GM23248 (cell line): Measurements from ENCODE around the gene ADGRL3. TPM values are rescaled to one million over a fixed set of nuclear protein-coding genes. Genes with fewer than 3 reads are reported as not detected.

Experiments
- DNase-seq: peaks from one replicate; pipeline ENCODE4 v3.0.0-alpha.2; 2015
- H2AFZ ChIP-seq: fragments of 200-600 bp; sonication (generic); 2 replicates; pipeline ENCODE4 v1.6.1; 2016; ENCODE audit warnings: antibody characterized with exemption
- H3F3A ChIP-seq: fragments of 200-600 bp; sonication (generic); 2 replicates; pipeline ENCODE4 v1.6.1; 2016; ENCODE audit warnings: mild to moderate bottlenecking, antibody characterized with exemption, mixed run types; ENCODE audit not compliant: insufficient read depth
- H3K27ac ChIP-seq: fragments of 200-600 bp; sonication (generic); 2 replicates; pipeline ENCODE4 v1.5.1; 2016; ENCODE audit warnings: mild to moderate bottlenecking
- H3K27me3 ChIP-seq: fragments of 200-600 bp; sonication (generic); replicated peaks from 2 replicates; pipeline ENCODE4 v1.6.1; 2016; ENCODE audit warnings: mild to moderate bottlenecking; ENCODE audit not compliant: insufficient read depth
- H3K36me3 ChIP-seq: fragments of 200-600 bp; sonication (generic); 2 replicates; pipeline ENCODE4 v1.6.1; 2016; ENCODE audit warnings: low read depth, mild to moderate bottlenecking
- H3K4me1 ChIP-seq: fragments of 200-600 bp; sonication (generic); 2 replicates; pipeline ENCODE4 v1.6.1; 2016; ENCODE audit warnings: mild to moderate bottlenecking; ENCODE audit not compliant: insufficient read depth
- H3K4me2 ChIP-seq: fragments of 200-600 bp; sonication (generic); one replicate; pipeline ENCODE4 v1.6.1; 2016; ENCODE audit warnings: mild to moderate bottlenecking; ENCODE audit not compliant: unreplicated experiment
- H3K4me3 ChIP-seq: fragments of 200-600 bp; sonication (generic); 2 replicates; pipeline ENCODE4 v1.5.1; 2016; ENCODE audit warnings: mild to moderate bottlenecking
- H3K79me2 ChIP-seq: fragments of 200-600 bp; sonication (generic); 2 replicates; pipeline ENCODE4 v1.6.1; 2016; ENCODE audit warnings: mild to moderate bottlenecking; ENCODE audit not compliant: insufficient read depth
- H3K9ac ChIP-seq: fragments of 200-600 bp; sonication (generic); 2 replicates; pipeline ENCODE4 v1.6.1; 2016; ENCODE audit warnings: mild to moderate bottlenecking
- H3K9me2 ChIP-seq: fragments of 200-600 bp; sonication (generic); 2 replicates; pipeline ENCODE4 v1.6.1; 2016; ENCODE audit warnings: mixed run types, mild to moderate bottlenecking, moderate library complexity; ENCODE audit not compliant: insufficient read depth
- H3K9me3 ChIP-seq: fragments of 200-600 bp; sonication (generic); one replicate; pipeline ENCODE4 v1.6.1; 2017; ENCODE audit warnings: low read depth
- H4K20me1 ChIP-seq: fragments of 200-600 bp; sonication (generic); 2 replicates; pipeline ENCODE4 v1.6.0; 2016; ENCODE audit not compliant: insufficient read depth
- EZH2 ChIP-seq: fragments of 200-600 bp; sonication (generic); IDR thresholded peaks from 2 replicates; pipeline ENCODE4 v1.6.1; 2018; ENCODE audit warnings: antibody characterized with exemption, mild to moderate bottlenecking; ENCODE audit not compliant: insufficient read depth, poor library complexity, severe bottlenecking
- EZH2phosphoT487 ChIP-seq: fragments of 200-600 bp; sonication (generic); IDR thresholded peaks from 2 replicates; pipeline ENCODE4 v1.6.1; 2018; ENCODE audit warnings: antibody characterized with exemption, moderate library complexity, mild to moderate bottlenecking, low read depth; ENCODE audit not compliant: insufficient read depth
- WGBS, 2 experiments: methylation state at CpG; one replicate each; pipeline ENCODE4 v1.1.6; 2015 to 2017; ENCODE audit warnings: low lambda C conversion rate in 2 of 2, low coverage in 1 of 2; ENCODE audit errors: missing lambda C conversion rate in 2 of 2; 5-methylcytosine and 5-hydroxymethylcytosine counted together
- in situ Hi-C: fragments of 300-500 bp; cut with MboI; formaldehyde crosslinking; loops from 2 replicates; pipeline ENCODE4 v1.15.0; 2020
- polyA plus RNA-seq: library from polyadenylated mRNA; unstranded; fragments of >200 nt; fragmentation: Nextera tagmentation; extraction: Ambion mirVana; gene quantifications from 2 replicates; pipeline ENCODE4 v1.2.1, GENCODE V29; 2016
- total RNA-seq: library from RNA; depleted of rRNA; stranded (reverse); fragments of >200 nt; shearing (Covaris generic); gene quantifications from 2 replicates; pipeline ENCODE4 v1.2.3, GENCODE V29; 2014

The ADGRL3 gene
- total and polyA plus RNA-seq, 2 experiments from 2014 or later, result not detected

DNA sequence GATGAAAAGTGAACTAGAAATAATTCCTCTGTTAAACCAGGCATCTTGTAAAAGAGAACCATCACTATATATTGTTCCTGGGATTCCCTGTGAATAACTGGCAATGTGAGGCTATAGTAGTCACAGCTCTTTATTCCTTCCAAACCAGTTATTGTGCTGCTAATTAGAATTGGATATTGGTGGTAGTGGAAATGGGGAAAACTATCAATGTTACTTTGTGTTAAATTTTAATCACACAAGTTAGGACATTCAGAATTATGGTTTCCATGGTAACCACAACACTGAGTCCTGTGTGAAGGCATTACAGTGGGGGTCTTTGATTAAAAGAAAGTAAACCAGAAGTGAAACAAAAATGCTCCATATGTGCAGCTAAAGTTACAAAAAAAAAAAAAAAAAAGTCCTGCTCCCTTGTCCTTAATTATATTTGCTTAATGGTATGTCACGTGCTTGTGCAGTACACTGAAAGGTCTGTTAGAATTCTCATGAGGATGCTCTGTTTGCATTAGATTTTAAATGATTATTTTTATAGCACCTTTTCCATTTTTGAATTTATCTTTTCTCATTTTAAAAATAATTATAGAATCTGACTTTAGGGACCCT is 200.4 kb downstream of the ADGRL3 start:
- Histone ChIP-seq H3K4me3 (no peak overlapping the region), H3F3A (no peaks in the 10 kb centered on the region), H3K4me1 (no peaks in the 10 kb centered on the region), H3K9ac (no peak overlapping the region), H2AFZ (no peak overlapping the region), H3K36me3 (no peaks in the 10 kb centered on the region), H3K4me2 (no peak overlapping the region), H3K27me3 (no peaks in the 10 kb centered on the region), H3K9me3 (no peaks in the 10 kb centered on the region), H4K20me1 (no peaks in the 10 kb centered on the region), H3K27ac (no peak overlapping the region), H3K79me2 (no peaks in the 10 kb centered on the region), H3K9me2 (no peaks in the 10 kb centered on the region)
- DNase-seq, result no peak
- WGBS, 2 experiments, result 20 to 27% methylated on average over 1 of the region's 1 CpG
- no peak for TF ChIP-seq EZH2phosphoT487
- TF ChIP-seq EZH2, result no peak
- in situ Hi-C loops, result no loop called here

- H3K36me3 ChIP-seq, result no peaks in the 10 kb centered on the region
- in situ Hi-C loops, result no loop called here
- H3K4me1 ChIP-seq, result no peaks in the 10 kb centered on the region
- H3K9me3 ChIP-seq, result no peaks in the 10 kb centered on the region
- no peaks in the 10 kb centered on the region for H3K27me3 ChIP-seq
- no peaks in the 10 kb centered on the region for H3F3A ChIP-seq
- no peaks in the 10 kb centered on the region for H4K20me1 ChIP-seq
- no peak for DNase-seq
- H3K4me2 ChIP-seq, result no peak overlapping the region
- no peak overlapping the region for H3K27ac ChIP-seq
- H3K9ac ChIP-seq, result no peak overlapping the region
- H3K79me2 ChIP-seq, result no peaks in the 10 kb centered on the region
- TF ChIP-seq EZH2phosphoT487 (no peak), EZH2 (no peak)
- H3K9me2 ChIP-seq, result no peaks in the 10 kb centered on the region
- no peak overlapping the region for H3K4me3 ChIP-seq
- no peak overlapping the region for H2AFZ ChIP-seq
Observed at GRCh38 chr4:61401771-61402170, 201.6 kb downstream of the ADGRL3 start.

DNA sequence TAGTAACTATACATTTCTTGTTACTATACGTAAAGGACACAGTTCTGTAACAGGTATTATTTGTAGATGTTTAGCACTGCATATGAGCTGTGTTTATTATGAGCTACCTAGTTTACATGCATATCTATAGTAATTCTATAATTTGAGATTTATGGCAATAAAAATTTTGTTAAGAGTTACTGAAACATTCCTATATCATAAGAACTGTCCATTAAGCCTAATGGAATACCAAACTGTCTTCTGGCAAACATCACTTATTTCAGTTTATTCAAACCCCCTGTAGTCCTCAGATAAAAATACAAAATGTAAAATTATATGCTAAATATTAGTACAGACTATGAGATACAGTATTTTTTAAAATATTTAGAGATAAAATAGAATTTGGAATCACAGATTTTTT is 205.2 kb downstream of the ADGRL3 start:
- no peaks in the 10 kb centered on the region for H3K9me3 ChIP-seq
- no peaks in the 10 kb centered on the region for H3F3A ChIP-seq
- H3K9ac ChIP-seq, result no peak overlapping the region
- no peak overlapping the region for H3K27ac ChIP-seq
- H3K27me3 ChIP-seq, result no peaks in the 10 kb centered on the region
- no peaks in the 10 kb centered on the region for H3K9me2 ChIP-seq
- TF ChIP-seq EZH2 (no peak), EZH2phosphoT487 (no peak)
- no peaks in the 10 kb centered on the region for H3K4me1 ChIP-seq
- no peak overlapping the region for H3K4me3 ChIP-seq
- 38 to 41% methylated on average over 1 of the region's 1 CpG for WGBS, 2 experiments
- H3K4me2 ChIP-seq, result no peak overlapping the region
- in situ Hi-C loops, result no loop called here
- no peaks in the 10 kb centered on the region for H3K79me2 ChIP-seq
- H4K20me1 ChIP-seq, result no peaks in the 10 kb centered on the region
- no peaks in the 10 kb centered on the region for H3K36me3 ChIP-seq
- no peak overlapping the region for H2AFZ ChIP-seq
- no peak for DNase-seq

GRCh38 chr4:61406677-61407076 is 206.6 kb downstream of the ADGRL3 start:
- Histone ChIP-seq H4K20me1 (no peaks in the 10 kb centered on the region), H3K27me3 (no peaks in the 10 kb centered on the region), H3K27ac (no peak overlapping the region), H3K36me3 (no peaks in the 10 kb centered on the region), H3K79me2 (no peaks in the 10 kb centered on the region), H3K4me2 (no peak overlapping the region), H3F3A (no peaks in the 10 kb centered on the region), H3K9me3 (no peaks in the 10 kb centered on the region), H3K4me1 (no peaks in the 10 kb centered on the region), H2AFZ (no peak overlapping the region), H3K9ac (no peak overlapping the region), H3K9me2 (no peaks in the 10 kb centered on the region), H3K4me3 (no peak overlapping the region)
- WGBS, 2 experiments, result 17 to 18% methylated on average over 2 of the region's 2 CpGs
- in situ Hi-C loops, result no loop called here
- no peak for DNase-seq
- TF ChIP-seq EZH2 (no peak), EZH2phosphoT487 (no peak)
